Neural cell (in vitro differentiated cells): Measurements from ENCODE around the gene LYPD6B. TPM values are rescaled to one million over a fixed set of nuclear protein-coding genes. Genes with fewer than 3 reads are reported as not detected.

Experiments used
- H2AFZ ChIP-seq: fragments of 200-600, 300-800 bp; sonication (generic), shearing (Covaris generic); 2 replicates; pipeline ENCODE4 v1.6.0; 2014; ENCODE audit warnings: low read depth, mild to moderate bottlenecking, antibody characterized with exemption, low read length, moderate library complexity
- H3F3A ChIP-seq: fragments of 200-600 bp; shearing (Covaris generic); 2 replicates; pipeline ENCODE4 v1.6.1; 2016; ENCODE audit warnings: mild to moderate bottlenecking, moderate library complexity, mixed read lengths, antibody characterized with exemption, low read length; ENCODE audit not compliant: insufficient read depth, poor library complexity, severe bottlenecking
- H3K27ac ChIP-seq: fragments of 200-600, 300-800 bp; sonication (generic), shearing (Covaris generic); 2 replicates; pipeline ENCODE4 v1.5.1; 2014; ENCODE audit warnings: mild to moderate bottlenecking, low read length, moderate library complexity
- H3K27me3 ChIP-seq: fragments of 300-800, 200-600 bp; sonication (generic), shearing (Covaris generic); 2 replicates; pipeline ENCODE4 v1.6.0; 2014; ENCODE audit warnings: mild to moderate bottlenecking, low read depth, low read length, moderate library complexity; ENCODE audit not compliant: insufficient read depth
- H3K36me3 ChIP-seq: fragments of 300-800, 200-600 bp; sonication (generic), shearing (Covaris generic); 2 replicates; pipeline ENCODE4 v1.5.1; 2014; ENCODE audit warnings: mild to moderate bottlenecking, antibody characterized with exemption, low read length, moderate library complexity; ENCODE audit not compliant: insufficient read depth
- H3K4me2 ChIP-seq: fragments of 300-800, 200-600 bp; sonication (generic), shearing (Covaris generic); 2 replicates; pipeline ENCODE4 v1.6.0; 2014; ENCODE audit warnings: mild to moderate bottlenecking, low read length
- H3K4me3 ChIP-seq: fragments of 300-800, 200-600 bp; sonication (generic), shearing (Covaris generic); 2 replicates; pipeline ENCODE4 v1.5.1; 2014; ENCODE audit warnings: mild to moderate bottlenecking, low read length, moderate library complexity
- H3K79me2 ChIP-seq: fragments of 200-600 bp; shearing (Covaris generic); replicated peaks from 2 replicates; pipeline ENCODE4 v1.6.0; 2014; ENCODE audit warnings: mild to moderate bottlenecking, low read length, moderate library complexity; ENCODE audit not compliant: insufficient read depth
- H3K9ac ChIP-seq: fragments of 300-800, 200-600 bp; sonication (generic), shearing (Covaris generic); 2 replicates; pipeline ENCODE4 v1.6.1; 2016; ENCODE audit warnings: mild to moderate bottlenecking, low read length, mixed read lengths
- H3K9me2 ChIP-seq: fragments of 200-600 bp; shearing (Covaris generic); 2 replicates; pipeline ENCODE4 v1.6.1; 2016; ENCODE audit warnings: mild to moderate bottlenecking, low read length, mixed read lengths; ENCODE audit not compliant: insufficient read depth
- H3K9me3 ChIP-seq: fragments of 200-600, 300-800 bp; sonication (generic), shearing (Covaris generic); 2 replicates; pipeline ENCODE4 v1.6.1; 2016; ENCODE audit warnings: mild to moderate bottlenecking, mixed run types, low read length, moderate library complexity, mixed read lengths
- H4K20me1 ChIP-seq: fragments of 200-600 bp; shearing (Covaris generic); 2 replicates; pipeline ENCODE4 v1.6.1; 2016; ENCODE audit warnings: mild to moderate bottlenecking, mixed run types; ENCODE audit not compliant: insufficient read depth
- CTCF ChIP-seq: fragments of 450-650 bp; IDR thresholded peaks from 2 replicates; pipeline ENCODE4 v1.5.1; 2014; ENCODE audit warnings: antibody characterized with exemption, mild to moderate bottlenecking, moderate library complexity; ENCODE audit not compliant: poor library complexity, severe bottlenecking
- EP300 ChIP-seq: fragments of 450-650 bp; conservative IDR thresholded peaks from 2 replicates; pipeline ENCODE4 v1.6.1; 2014; ENCODE audit warnings: antibody characterized with exemption, mild to moderate bottlenecking, moderate library complexity; ENCODE audit not compliant: poor library complexity, severe bottlenecking
- EZH2 ChIP-seq: fragments of 200-600, 300-800 bp; shearing (Covaris generic), sonication (generic); IDR thresholded peaks from 2 replicates; pipeline ENCODE4 v1.6.1; 2014; ENCODE audit warnings: antibody characterized with exemption, low read length, borderline replicate concordance, mild to moderate bottlenecking; ENCODE audit not compliant: insufficient read depth, poor library complexity, severe bottlenecking
- MXI1 ChIP-seq: fragments of 450-650 bp; conservative IDR thresholded peaks from 2 replicates; pipeline ENCODE4 v1.6.1; 2014; ENCODE audit warnings: antibody characterized with exemption, mild to moderate bottlenecking; ENCODE audit not compliant: poor library complexity, severe bottlenecking
- POLR2AphosphoS5 ChIP-seq: IDR thresholded peaks from 2 replicates; pipeline ENCODE4 v1.6.1; 2012
- RAD21 ChIP-seq: fragments of 450-650 bp; conservative IDR thresholded peaks from 2 replicates; pipeline ENCODE4 v1.6.1; 2014; ENCODE audit warnings: antibody characterized with exemption, mild to moderate bottlenecking, moderate library complexity
- REST ChIP-seq: IDR thresholded peaks from 2 replicates; pipeline ENCODE4 v1.6.1; 2012; ENCODE audit warnings: borderline replicate concordance
- SMC3 ChIP-seq: fragments of 450-650 bp; conservative IDR thresholded peaks from 2 replicates; pipeline ENCODE4 v1.6.1; 2014; ENCODE audit warnings: antibody characterized with exemption, mild to moderate bottlenecking, moderate library complexity; ENCODE audit not compliant: poor library complexity
- TAF1 ChIP-seq: IDR thresholded peaks from 2 replicates; pipeline ENCODE4 v1.6.1; 2012; ENCODE audit warnings: low read depth
- polyA plus RNA-seq: library from polyadenylated mRNA; depleted of rRNA; stranded (reverse); fragments of >200 nt; gene quantifications from 2 replicates; pipeline ENCODE4 v1.2.3, GENCODE V29; 2014

The LYPD6B gene
- polyA plus RNA-seq, 1 donor from 2014 or later = 0.68 TPM

GRCh38 chr2:149006883-149007543 lies 31.5 kb upstream of the LYPD6B start:
- Histone ChIP-seq H3K27me3 (no peaks in the 10 kb centered on the region), H3K9me2 (no peaks in the 10 kb centered on the region), H3K4me2 (no peak overlapping the region), H3K27ac (no peak overlapping the region), H2AFZ (no peak overlapping the region), H3K36me3 (peaks cover 32% of the 10 kb centered on the region), H3K9me3 (no peaks in the 10 kb centered on the region), H4K20me1 (no peaks in the 10 kb centered on the region), H3K9ac (no peak overlapping the region), H3F3A (no peaks in the 10 kb centered on the region), H3K79me2 (no peaks in the 10 kb centered on the region), H3K4me3 (no peak overlapping the region)
- TF ChIP-seq POLR2AphosphoS5 (no peak), MXI1 (no peak), EZH2 (no peak), CTCF (no peak), SMC3 (no peak), RAD21 (no peak), TAF1 (no peak), EP300 (no peak), REST (no peak)

- no peaks in the 10 kb centered on the region for H3K27me3 ChIP-seq
- H2AFZ ChIP-seq = no peak overlapping the region
- H3F3A ChIP-seq = no peaks in the 10 kb centered on the region
- TF ChIP-seq MXI1 = no peak
- TF ChIP-seq CTCF = no peak
- TF ChIP-seq SMC3 = no peak
- H3K9me3 ChIP-seq = no peaks in the 10 kb centered on the region
- no peak overlapping the region for H3K4me2 ChIP-seq
- H3K9ac ChIP-seq = no peak overlapping the region
- no peak overlapping the region for H3K27ac ChIP-seq
- no peaks in the 10 kb centered on the region for H3K79me2 ChIP-seq
- no peak overlapping the region for H3K4me3 ChIP-seq
- no peaks in the 10 kb centered on the region for H4K20me1 ChIP-seq
- H3K9me2 ChIP-seq = no peaks in the 10 kb centered on the region
- H3K36me3 ChIP-seq = peaks cover 31% of the 10 kb centered on the region
These were observed 30.1 kb upstream of the LYPD6B start for GRCh38 chr2:149008381-149008780.
